GM12872 (cell line): ENCODE measurements around the gene LCAT.

ENCODE experiments used
- CTCF ChIP-seq: IDR thresholded peaks from 3 replicates; pipeline ENCODE4 v1.5.1; 2011; ENCODE audit warnings: low read depth, mild to moderate bottlenecking, low read length, moderate library complexity; ENCODE audit not compliant: insufficient read depth

LCAT gene

GRCh38 chr16:67948015-67948414 is 4.1 kb upstream of the LCAT start:
- no peak for TF ChIP-seq CTCF

GRCh38 chr16:67946966-67947558 is 3.1 kb upstream of the LCAT start:
- TF ChIP-seq CTCF: no peak

- no peak for TF ChIP-seq CTCF
Measured at GRCh38 chr16:67946128-67946569, 2.2 kb upstream of the LCAT start.

- TF ChIP-seq CTCF: no peak
Measured at GRCh38 chr16:67945392-67945933, 1.5 kb upstream of the LCAT start.

- TF ChIP-seq CTCF: no peak
Measured at GRCh38 chr16:67944690-67945391, 921 bp upstream of the LCAT start.

- TF ChIP-seq CTCF: no peak
Measured at GRCh38 chr16:67943256-67943618, 683 bp downstream of the LCAT start.

GRCh38 chr16:67942510-67943255 is 1.2 kb downstream of the LCAT start:
- TF ChIP-seq CTCF: no peak
